AG04450 (cell line): ENCODE data around the gene MPDZ. TPM values are rescaled to one million over a fixed set of nuclear protein-coding genes. Genes with fewer than 3 reads are reported as not detected.

ENCODE experiments used
- CTCF ChIA-PET: fragments of 300-600, 350-600 bp; formaldehyde crosslinking; extraction: SDS; loops from one replicate; lab custom pipeline; 2022; ENCODE audit warnings: antibody characterized with exemption, inconsistent platforms; lab: Charles Lee
- POLR2A ChIA-PET: fragments of 350-600 bp; formaldehyde crosslinking; extraction: SDS; loops from one replicate; lab custom pipeline; 2021; ENCODE audit warnings: antibody characterized with exemption, inconsistent platforms; lab: Yijun Ruan, JAX
- DNase-seq: peaks from one replicate; pipeline ENCODE4 v3.0.0-alpha.2; 2011; ENCODE audit warnings: low read depth, low spot score
- H3K27ac ChIP-seq: one replicate; pipeline ENCODE4 v1.5.1; 2012; ENCODE audit warnings: low read depth, low read length, control low read depth
- H3K27me3 ChIP-seq: one replicate; pipeline ENCODE4 v1.6.0; 2012; ENCODE audit warnings: low read length; ENCODE audit not compliant: control insufficient read depth, insufficient read depth
- H3K4me3 ChIP-seq: 2 replicates; pipeline ENCODE4 v1.5.1; 2011; ENCODE audit warnings: mild to moderate bottlenecking, low read depth, low read length, control low read depth
- H3K9me3 ChIP-seq: 2 replicates; pipeline ENCODE4 v1.5.1; 2012; ENCODE audit warnings: low read length; ENCODE audit not compliant: control insufficient read depth, insufficient read depth
- polyA plus RNA-seq: library from polyadenylated mRNA; depleted of rRNA; stranded (reverse); fragments of >200 nt; gene quantifications from 2 replicates; pipeline ENCODE4 v1.2.3, GENCODE V29; 2011
- TF ChIP-seq, protein P1 (sequence below): IDR thresholded peaks from 2 replicates; pipeline ENCODE4 v1.5.1; 2011; ENCODE audit warnings: low read depth, low read length, control low read depth, inconsistent platforms

The MPDZ gene
- polyA plus RNA-seq, 1 experiment = 31.6 TPM

DNA sequence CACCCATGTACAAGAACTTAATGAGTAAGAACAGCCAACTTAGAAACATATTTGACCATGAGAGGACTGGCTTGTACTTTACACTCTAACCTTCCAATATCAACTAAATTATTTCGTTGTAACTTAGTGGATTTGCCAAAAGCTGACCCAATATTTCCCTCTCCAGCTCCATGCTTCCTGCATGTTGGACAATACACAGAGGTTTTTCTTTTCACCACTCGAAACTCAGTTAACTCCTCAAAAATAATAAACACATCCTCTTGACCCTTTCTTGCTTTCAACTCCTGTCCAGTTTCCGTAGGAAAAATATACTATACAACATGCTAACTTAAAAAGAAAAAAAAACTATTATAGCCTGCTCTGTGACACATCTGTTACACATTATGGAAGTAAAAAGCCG is 188.9 kb downstream of the MPDZ start:
- CTCF ChIA-PET = interaction anchor here (0.8 to 4.3 kb wide), 19 partner anchors 11 to 390 kb away, joined by 3 to 60 read pairs (median 8); no protein-coding TSS in a partner anchor
- TF ChIP-seq, protein P1, sequence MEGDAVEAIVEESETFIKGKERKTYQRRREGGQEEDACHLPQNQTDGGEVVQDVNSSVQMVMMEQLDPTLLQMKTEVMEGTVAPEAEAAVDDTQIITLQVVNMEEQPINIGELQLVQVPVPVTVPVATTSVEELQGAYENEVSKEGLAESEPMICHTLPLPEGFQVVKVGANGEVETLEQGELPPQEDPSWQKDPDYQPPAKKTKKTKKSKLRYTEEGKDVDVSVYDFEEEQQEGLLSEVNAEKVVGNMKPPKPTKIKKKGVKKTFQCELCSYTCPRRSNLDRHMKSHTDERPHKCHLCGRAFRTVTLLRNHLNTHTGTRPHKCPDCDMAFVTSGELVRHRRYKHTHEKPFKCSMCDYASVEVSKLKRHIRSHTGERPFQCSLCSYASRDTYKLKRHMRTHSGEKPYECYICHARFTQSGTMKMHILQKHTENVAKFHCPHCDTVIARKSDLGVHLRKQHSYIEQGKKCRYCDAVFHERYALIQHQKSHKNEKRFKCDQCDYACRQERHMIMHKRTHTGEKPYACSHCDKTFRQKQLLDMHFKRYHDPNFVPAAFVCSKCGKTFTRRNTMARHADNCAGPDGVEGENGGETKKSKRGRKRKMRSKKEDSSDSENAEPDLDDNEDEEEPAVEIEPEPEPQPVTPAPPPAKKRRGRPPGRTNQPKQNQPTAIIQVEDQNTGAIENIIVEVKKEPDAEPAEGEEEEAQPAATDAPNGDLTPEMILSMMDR = no peak
- POLR2A ChIA-PET = no interaction called here
- Histone ChIP-seq H3K4me3 (no peak overlapping the region), H3K9me3 (no peaks in the 10 kb centered on the region), H3K27me3 (no peaks in the 10 kb centered on the region), H3K27ac (no peak overlapping the region)
- DNase-seq = no peak

DNA sequence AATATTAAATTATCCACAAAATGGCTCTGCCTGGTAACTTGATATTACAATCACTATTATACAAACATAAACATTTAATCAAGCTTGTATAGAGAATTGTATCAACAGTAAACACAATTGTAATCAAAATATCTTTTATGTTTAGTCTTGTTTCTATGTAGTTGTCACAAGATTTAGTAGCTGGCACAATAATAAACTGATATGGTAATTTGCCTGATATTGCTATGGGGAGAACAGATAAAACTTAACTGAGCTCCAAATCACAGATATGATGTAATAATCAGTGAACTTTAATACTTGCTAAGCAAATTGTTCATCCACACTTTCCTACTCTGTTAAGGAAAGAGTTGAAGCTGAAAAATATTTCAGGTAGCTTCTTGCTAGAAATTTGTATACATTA is 189.8 kb downstream of the MPDZ start:
- H3K27me3 ChIP-seq = no peaks in the 10 kb centered on the region
- H3K9me3 ChIP-seq = no peaks in the 10 kb centered on the region
- no peak overlapping the region for H3K27ac ChIP-seq
- TF ChIP-seq, protein P1 = no peak
- ChIA-PET CTCF (interaction anchor here (0.6 to 4.3 kb wide), 37 partner anchors 9 to 1603 kb away, joined by 3 to 60 read pairs (median 5); partner anchors contain the start of gene ZDHHC21), POLR2A (interaction anchor here (0.7 kb wide), 1 partner anchor 271 kb away, joined by 3 read pairs; no protein-coding TSS in a partner anchor)
- no peak overlapping the region for H3K4me3 ChIP-seq
- no peak for DNase-seq

DNA sequence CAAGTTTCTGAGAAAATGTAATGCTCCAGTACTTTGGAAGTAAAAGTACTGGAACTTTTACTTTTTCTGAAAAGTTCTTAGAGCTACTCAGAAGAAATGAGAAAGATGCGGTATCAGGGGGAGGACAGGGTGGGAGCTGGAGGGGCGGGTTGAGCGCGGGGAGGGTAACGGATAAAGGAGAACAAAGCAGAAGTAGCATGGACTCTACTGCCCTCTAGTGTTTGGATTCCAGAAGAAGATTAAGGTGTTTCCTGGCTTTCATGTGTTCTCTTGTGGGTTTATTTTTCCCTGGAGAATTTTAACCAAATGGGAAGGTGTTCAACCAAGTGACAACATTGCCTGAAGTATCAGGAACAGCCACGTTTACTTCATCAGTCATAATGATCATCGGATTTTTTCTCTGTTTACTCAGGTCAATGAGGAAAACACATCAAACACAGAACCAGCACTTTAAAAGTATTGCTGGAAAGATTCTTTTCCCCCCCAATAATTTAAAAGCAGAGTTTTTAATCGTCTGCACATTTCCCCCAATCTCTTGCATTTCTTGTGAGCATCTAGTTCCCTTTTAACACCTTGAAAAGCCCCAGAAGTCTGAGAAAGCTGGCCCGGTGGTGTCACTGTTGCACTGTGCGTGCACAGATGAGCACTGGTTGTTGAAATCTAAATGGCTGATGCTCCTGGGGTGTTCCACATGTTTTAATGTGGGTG is 190.6 kb downstream of the MPDZ start:
- POLR2A ChIA-PET = no interaction called here
- DNase-seq = peak; percentile 13
- H3K9me3 ChIP-seq = no peaks in the 10 kb centered on the region

DNA sequence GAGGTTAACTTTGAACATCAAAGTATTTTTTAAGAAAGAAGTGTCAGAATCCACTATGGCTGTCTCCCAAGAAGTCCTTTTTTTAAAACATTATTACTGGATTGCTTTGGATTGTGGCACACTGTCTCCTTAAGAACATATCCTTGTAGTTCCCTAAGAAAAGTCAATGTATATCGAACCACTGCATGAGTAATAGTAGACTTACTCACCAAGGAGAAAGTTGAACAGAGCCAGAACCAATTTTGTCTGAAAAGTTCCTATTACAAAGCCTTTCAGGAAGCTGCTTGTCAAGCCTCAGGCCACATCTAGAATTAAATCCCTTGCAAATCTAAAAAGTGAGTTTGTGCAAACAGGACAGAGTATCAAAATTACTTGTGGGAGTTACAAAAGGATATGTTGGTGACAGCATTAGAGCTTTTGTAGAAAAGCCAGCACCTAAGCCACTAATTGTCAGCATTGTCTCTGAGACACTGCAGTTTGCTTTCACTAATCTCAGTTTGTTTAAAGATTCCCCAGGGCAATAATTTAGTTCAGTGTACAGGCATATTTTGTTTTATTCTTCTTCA is 195.4 kb downstream of the MPDZ start:
- Histone ChIP-seq H3K9me3 (no peaks in the 10 kb centered on the region), H3K4me3 (no peak overlapping the region), H3K27ac (no peak overlapping the region), H3K27me3 (no peaks in the 10 kb centered on the region)
- CTCF ChIA-PET = interaction anchor here (1.6 kb wide), 1 partner anchor 382 kb away, joined by 7 read pairs; no protein-coding TSS in a partner anchor
- POLR2A ChIA-PET = no interaction called here
- TF ChIP-seq, protein P1 = no peak
- DNase-seq = peak; percentile 6

More for the DNA sequence above, 190.6 kb downstream of the MPDZ start:
- CTCF ChIA-PET = interaction anchor here (0.5 to 4.3 kb wide), 65 partner anchors 9 to 1604 kb away, joined by 3 to 60 read pairs (median 4); partner anchors contain the start of gene ZDHHC21
- TF ChIP-seq, protein P1 = peak; percentile 71
- Histone ChIP-seq H3K4me3 (no peak overlapping the region), H3K27ac (no peak overlapping the region), H3K27me3 (no peaks in the 10 kb centered on the region)

DNA sequence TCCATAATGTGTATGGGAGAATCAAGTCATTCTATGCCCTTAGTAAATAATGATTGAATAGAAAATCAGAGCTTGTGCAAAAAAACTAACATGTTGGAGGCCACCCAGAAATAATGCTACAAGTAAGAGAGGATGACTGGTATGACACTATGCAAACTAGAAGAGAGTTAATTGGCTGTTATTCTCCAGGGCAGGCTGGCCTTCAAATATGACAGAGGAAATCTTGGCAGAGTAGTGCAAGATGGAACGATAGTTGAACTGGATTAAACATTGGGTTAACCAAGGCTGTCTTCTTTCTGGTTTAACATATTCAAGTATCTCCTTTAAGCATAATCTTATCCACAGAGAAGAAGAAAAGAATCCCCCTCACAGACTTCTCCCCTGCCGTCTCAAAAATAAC is 196.1 kb downstream of the MPDZ start:
- no peaks in the 10 kb centered on the region for H3K9me3 ChIP-seq
- H3K27me3 ChIP-seq = no peaks in the 10 kb centered on the region
- no peak overlapping the region for H3K27ac ChIP-seq
- CTCF ChIA-PET = no interaction called here
- no peak for DNase-seq
- TF ChIP-seq, protein P1 = no peak
- POLR2A ChIA-PET = no interaction called here
- H3K4me3 ChIP-seq = no peak overlapping the region
